Kidney (tissue), 14 donors: ENCODE measurements around the gene SEMA5A. TPM values are rescaled to one million over a fixed set of nuclear protein-coding genes. Genes with fewer than 3 reads are reported as not detected.

Experiments
- DNase-seq, 5 donors: peaks; one replicate each; pipeline ENCODE4 v3.0.0-alpha.2; 2013 to 2020
- FAIRE-seq: peaks from 2 replicates; lab custom pipeline; 2012; peaks lifted over from hg19 to GRCh38; lab: Jason Lieb, UNC
- H3K27ac ChIP-seq, 2 donors: one replicate each; pipeline ENCODE4 v1.7.0; 2013; ENCODE audit warnings: low read depth in 2 of 2, low read length in 2 of 2, inconsistent platforms in 1 of 2
- H3K27me3 ChIP-seq: one replicate; pipeline ENCODE4 v1.7.1; 2013; ENCODE audit warnings: low read length, inconsistent platforms; ENCODE audit not compliant: control insufficient read depth, insufficient read depth
- H3K36me3 ChIP-seq, 3 donors: one replicate each; pipeline versions ENCODE4 v1.7.0 to v1.7.1; 2013; ENCODE audit warnings: low read length in 3 of 3, control low read depth in 1 of 3, inconsistent platforms in 1 of 3; ENCODE audit not compliant: insufficient read depth in 3 of 3, control insufficient read depth in 2 of 3
- H3K4me1 ChIP-seq, 3 donors: one replicate each; pipeline versions ENCODE4 v1.7.0 to v1.7.1; 2013; ENCODE audit warnings: low read length in 3 of 3, inconsistent platforms in 1 of 3, low read depth in 1 of 3; ENCODE audit not compliant: control insufficient read depth in 2 of 3, insufficient read depth in 2 of 3
- H3K4me3 ChIP-seq, 3 donors: one replicate each; pipeline versions ENCODE4 v1.7.0 to v1.8.1; 2013; ENCODE audit warnings: low read length in 3 of 3, control low read depth in 1 of 3, inconsistent platforms in 1 of 3
- H3K9ac ChIP-seq, 3 donors: one replicate each; pipeline versions ENCODE4 v1.7.0 to v1.7.1; 2013; ENCODE audit warnings: low read length in 3 of 3, control low read depth in 1 of 3, inconsistent platforms in 1 of 3
- H3K9me3 ChIP-seq, 3 donors: one replicate each; pipeline versions ENCODE4 v1.7.0 to v1.7.1; 2013; ENCODE audit warnings: low read length in 3 of 3, control low read depth in 1 of 3, inconsistent platforms in 1 of 3; ENCODE audit not compliant: control insufficient read depth in 2 of 3, insufficient read depth in 1 of 3
- CTCF ChIP-seq: IDR thresholded peaks from 3 replicates; pipeline ENCODE4 v1.5.1; 2012; ENCODE audit warnings: mild to moderate bottlenecking, moderate library complexity, borderline replicate concordance; ENCODE audit not compliant: insufficient read depth; ENCODE audit errors: extremely low read depth
- intact Hi-C: fragments of 100-400 bp; cut with DNase I; formaldehyde crosslinking; loops from one replicate; pipeline ENCODE4 v1.11.1; 2022
- polyA plus RNA-seq: library from polyadenylated mRNA; stranded (reverse); fragments of 350-450 nt; fragmentation: Illumina TruSeq; extraction: RNeasy Lipid Tissue Mini Kit (QIAGEN cat#74804); gene quantifications from one replicate; pipeline ENCODE4 v1.2.3, GENCODE V29; 2014; ENCODE audit warnings: low read depth, low replicate concordance; ENCODE audit not compliant: insufficient read depth
- total RNA-seq: library from RNA; stranded (reverse); fragmentation: NEBNext Ultra II Directional; extraction: Animal tissue kit (Norgen Biotek cat#: 25700); gene quantifications from one replicate; pipeline ENCODE4 v1.2.1, GENCODE V29; 2021
- donor health status: control.
- donor health status: control.
- donor health status: control.
- donor health status: control.
- donor health status: control.
- donor health status: DM: yes; HTN: yes; CAD: no.
- donor health status: Normal renal cell carcinoma (clear cell type).

SEMA5A gene
- total and polyA plus RNA-seq, 2 donors from 2014 or later = 7.9 to 23.3 TPM

- H3K27ac ChIP-seq = no peak overlapping the region
- no peak overlapping the region for H3K9ac ChIP-seq
- FAIRE-seq (no peak), DNase-seq (no peak)
- peaks cover 0 to 11% (median 5%) of the 10 kb centered on the region in 3 donors for H3K4me1 ChIP-seq
- intact Hi-C loops = no loop called here
- H3K9me3 ChIP-seq = no peaks in the 10 kb centered on the region
- no peaks in the 10 kb centered on the region for H3K27me3 ChIP-seq
- no peak for TF ChIP-seq CTCF
- H3K4me3 ChIP-seq = no peak overlapping the region
- H3K36me3 ChIP-seq = no peaks in the 10 kb centered on the region
Observed at GRCh38 chr5:9347541-9348295, 198.2 kb downstream of the SEMA5A start.

DNA sequence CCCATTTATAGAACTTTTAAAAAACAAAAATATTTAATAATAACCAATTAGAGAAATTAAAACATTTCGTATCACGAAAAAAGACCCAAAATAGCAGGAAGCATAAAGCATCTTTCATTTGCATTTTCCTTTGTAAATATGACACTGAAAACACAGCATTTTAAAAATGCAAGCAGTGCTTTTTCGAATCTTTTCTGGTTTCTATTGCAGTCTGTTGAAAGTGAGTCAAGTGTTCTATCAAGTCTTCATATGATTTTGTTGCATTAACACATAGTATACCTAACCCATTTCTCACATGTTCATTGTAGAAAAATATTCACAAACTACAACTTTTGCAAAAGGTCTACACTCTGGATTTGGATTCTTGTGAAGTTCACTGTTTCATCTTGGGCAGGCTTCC, 198.8 kb downstream of the SEMA5A start:
- H3K27me3 ChIP-seq = no peaks in the 10 kb centered on the region
- TF ChIP-seq CTCF = no peak
- H3K4me3 ChIP-seq = no peak overlapping the region
- no peak overlapping the region for H3K9ac ChIP-seq
- no peak for FAIRE-seq
- H3K9me3 ChIP-seq = no peaks in the 10 kb centered on the region
- DNase-seq = no peak
- intact Hi-C loops = no loop called here
- no peak overlapping the region for H3K27ac ChIP-seq
- no peaks in the 10 kb centered on the region for H3K36me3 ChIP-seq
- H3K4me1 ChIP-seq = peaks cover 0 to 11% (median 5%) of the 10 kb centered on the region in 3 donors

- DNase-seq = peak in 1 of 5 donors; percentile 14
- no peaks in the 10 kb centered on the region for H3K27me3 ChIP-seq
- intact Hi-C loops = no loop called here
- H3K4me3 ChIP-seq = no peak overlapping the region
- peaks cover 0 to 4% (median 0%) of the 10 kb centered on the region in 3 donors for H3K4me1 ChIP-seq
- no peak for TF ChIP-seq CTCF
- H3K9ac ChIP-seq = no peak overlapping the region
- H3K9me3 ChIP-seq = no peaks in the 10 kb centered on the region
- no peak overlapping the region for H3K27ac ChIP-seq
- FAIRE-seq = no peak
- no peaks in the 10 kb centered on the region for H3K36me3 ChIP-seq
Observed at GRCh38 chr5:9344751-9345240, 201.1 kb downstream of the SEMA5A start.
